ENCODE measurements around the gene SLC26A2. TPM values are rescaled to one million over a fixed set of nuclear protein-coding genes. Genes with fewer than 3 reads are reported as not detected.

The SLC26A2 gene
- total RNA-seq, 1 experiment from 2014 or later = 5.4 TPM

DNA sequence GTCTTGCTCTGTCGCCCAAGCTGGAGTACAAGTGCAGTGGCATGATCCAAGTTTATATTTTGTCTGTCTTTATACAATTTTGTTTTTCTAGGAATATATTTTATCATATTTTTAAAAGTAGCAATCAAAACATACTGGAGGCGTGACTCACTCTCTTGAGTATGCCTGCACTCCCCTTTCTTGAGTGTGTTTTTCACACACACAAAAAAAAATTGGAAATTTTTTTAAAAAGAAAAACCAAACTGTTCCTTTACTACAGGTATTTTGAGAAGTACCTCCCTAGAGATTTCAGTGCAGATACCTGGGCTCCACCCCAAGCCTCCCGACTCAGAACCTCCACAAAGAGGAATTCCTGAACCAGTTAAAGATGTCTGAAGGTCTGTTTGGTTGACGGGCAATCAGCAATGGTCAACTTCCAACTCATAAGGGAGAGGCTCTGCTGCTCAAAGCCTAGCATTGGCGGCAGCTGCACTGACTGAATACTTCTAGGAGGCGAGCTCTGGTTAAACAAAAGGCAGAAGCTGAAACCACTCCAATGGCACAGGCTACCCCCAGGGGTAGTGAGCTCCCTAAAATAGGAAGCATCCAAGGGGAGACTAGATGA, 43.4 kb upstream of the SLC26A2 start:
- no peak overlapping the region for H3K9ac ChIP-seq (ENCODE audit: low read length)
- no peaks in the 10 kb centered on the region for H3K27me3 ChIP-seq (ENCODE audit: low read length)
- H3K9me3 ChIP-seq (ENCODE audit: low read length) = no peaks in the 10 kb centered on the region
- no peak for DNase-seq
- no peak overlapping the region for H3K4me3 ChIP-seq (ENCODE audit: low read length)
- H2AFZ ChIP-seq (ENCODE audit: low read length) = no peak overlapping the region
- H3K4me2 ChIP-seq (ENCODE audit: low read depth, low read length, poor library complexity, severe bottlenecking) = no peak overlapping the region
- H3K79me2 ChIP-seq (ENCODE audit: low read length) = no peaks in the 10 kb centered on the region
- no peaks in the 10 kb centered on the region for H3K36me3 ChIP-seq (ENCODE audit: insufficient read depth, low read length)
- H3K27ac ChIP-seq (ENCODE audit: low read length) = no peak overlapping the region
- no peaks in the 10 kb centered on the region for H4K20me1 ChIP-seq (ENCODE audit: insufficient read depth, low read depth, low read length)
- no peaks in the 10 kb centered on the region for H3K9me2 ChIP-seq (replicated peaks; ENCODE audit: insufficient read depth, low read length)
- H3K4me1 ChIP-seq (ENCODE audit: low read length) = 0 out of 2 replicates have a peak, but pooled peaks cover 2% of the 10 kb centered on the region

DNA sequence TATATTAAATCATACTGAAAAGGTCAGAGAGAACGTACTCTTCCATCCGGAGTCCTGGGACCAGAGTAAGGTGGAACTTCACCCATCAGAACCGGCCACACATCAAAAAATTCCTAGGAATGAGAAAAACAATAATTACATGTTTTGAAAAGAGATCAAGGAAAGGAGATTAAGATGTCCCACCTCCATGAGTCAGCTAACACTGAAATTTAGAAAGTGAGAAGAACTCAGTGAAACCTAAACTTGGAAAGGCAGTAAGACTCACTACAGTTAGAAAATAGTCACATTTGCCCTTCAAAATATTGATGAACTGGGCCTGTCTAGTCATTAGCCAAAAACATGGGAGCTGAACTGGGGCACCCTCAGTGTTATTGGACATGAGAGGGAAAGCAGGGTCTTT, 39.0 kb upstream of the SLC26A2 start:
- no peak overlapping the region for H2AFZ ChIP-seq (ENCODE audit: low read length)
- no peaks in the 10 kb centered on the region for H3K36me3 ChIP-seq (ENCODE audit: insufficient read depth, low read length)
- H3K79me2 ChIP-seq (ENCODE audit: low read length) = no peaks in the 10 kb centered on the region
- no peak overlapping the region for H3K4me3 ChIP-seq (ENCODE audit: low read length)
- no peaks in the 10 kb centered on the region for H4K20me1 ChIP-seq (ENCODE audit: insufficient read depth, low read depth, low read length)
- H3K4me2 ChIP-seq (ENCODE audit: low read depth, low read length, poor library complexity, severe bottlenecking) = no peak overlapping the region
- DNase-seq = no peak
- H3K9me3 ChIP-seq (ENCODE audit: low read length) = no peaks in the 10 kb centered on the region
- no peaks in the 10 kb centered on the region for H3K4me1 ChIP-seq (ENCODE audit: low read length)
- H3K9me2 ChIP-seq (replicated peaks; ENCODE audit: insufficient read depth, low read length) = no peaks in the 10 kb centered on the region
- H3K9ac ChIP-seq (ENCODE audit: low read length) = no peak overlapping the region
- no peak overlapping the region for H3K27ac ChIP-seq (ENCODE audit: low read length)
- H3K27me3 ChIP-seq (ENCODE audit: low read length) = no peaks in the 10 kb centered on the region

DNA sequence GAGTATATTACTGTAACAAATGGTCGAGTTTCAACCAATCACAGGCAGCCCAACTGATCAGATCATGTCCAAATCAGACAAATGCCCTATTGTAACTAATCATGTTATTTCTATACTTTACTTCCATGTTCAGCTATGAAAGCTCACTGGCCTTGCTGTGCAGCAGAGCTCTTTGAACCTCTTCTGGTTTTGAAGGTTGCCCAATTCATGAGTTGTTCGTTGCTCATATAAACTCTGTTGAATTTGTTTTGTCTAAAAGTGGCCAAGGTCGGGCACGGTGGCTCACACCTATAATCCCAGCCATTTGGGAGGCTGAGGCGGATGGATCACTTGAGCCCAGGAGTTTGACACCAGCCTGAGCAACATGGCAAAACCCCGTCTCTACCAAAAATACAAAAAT, 37.6 kb upstream of the SLC26A2 start:
- Histone ChIP-seq H3K27ac (ENCODE audit: low read length) (no peak overlapping the region), H3K4me2 (ENCODE audit: low read depth, low read length, poor library complexity, severe bottlenecking) (no peak overlapping the region), H2AFZ (ENCODE audit: low read length) (no peak overlapping the region), H3K9me2 (replicated peaks; ENCODE audit: insufficient read depth, low read length) (no peaks in the 10 kb centered on the region), H3K9ac (ENCODE audit: low read length) (no peak overlapping the region), H3K4me3 (ENCODE audit: low read length) (no peak overlapping the region), H3K79me2 (ENCODE audit: low read length) (no peaks in the 10 kb centered on the region), H3K4me1 (ENCODE audit: low read length) (no peaks in the 10 kb centered on the region), H3K9me3 (ENCODE audit: low read length) (no peaks in the 10 kb centered on the region), H3K36me3 (ENCODE audit: insufficient read depth, low read length) (no peaks in the 10 kb centered on the region), H4K20me1 (ENCODE audit: insufficient read depth, low read depth, low read length) (no peaks in the 10 kb centered on the region), H3K27me3 (ENCODE audit: low read length) (no peaks in the 10 kb centered on the region)
- DNase-seq = no peak

DNA sequence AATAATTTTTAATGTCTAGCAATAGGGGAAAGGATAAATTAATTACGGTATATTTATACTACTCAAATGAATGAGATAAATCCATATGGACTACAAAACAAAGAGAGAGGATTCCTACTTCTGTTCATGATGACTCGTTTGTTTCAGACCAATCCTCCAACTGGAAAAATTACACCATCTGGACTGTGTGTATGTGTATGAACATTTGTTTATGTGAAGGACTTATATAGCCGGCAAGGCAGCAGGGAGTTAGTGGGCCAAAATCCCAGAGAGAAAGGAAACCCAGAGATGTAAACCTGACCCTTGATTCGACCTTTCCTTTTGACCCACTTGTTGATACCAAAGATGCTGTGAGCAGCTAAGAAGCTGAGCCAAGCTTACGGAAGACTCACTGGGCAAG, 36.1 kb upstream of the SLC26A2 start:
- Histone ChIP-seq H3K79me2 (ENCODE audit: low read length) (no peaks in the 10 kb centered on the region), H3K27ac (ENCODE audit: low read length) (no peak overlapping the region), H4K20me1 (ENCODE audit: insufficient read depth, low read depth, low read length) (no peaks in the 10 kb centered on the region), H3K27me3 (ENCODE audit: low read length) (no peaks in the 10 kb centered on the region), H3K9ac (ENCODE audit: low read length) (no peak overlapping the region), H3K9me2 (replicated peaks; ENCODE audit: insufficient read depth, low read length) (no peaks in the 10 kb centered on the region), H3K4me1 (ENCODE audit: low read length) (no peaks in the 10 kb centered on the region), H3K4me2 (ENCODE audit: low read depth, low read length, poor library complexity, severe bottlenecking) (no peak overlapping the region), H3K9me3 (ENCODE audit: low read length) (no peaks in the 10 kb centered on the region), H3K36me3 (ENCODE audit: insufficient read depth, low read length) (no peaks in the 10 kb centered on the region), H3K4me3 (ENCODE audit: low read length) (no peak overlapping the region), H2AFZ (ENCODE audit: low read length) (no peak overlapping the region)
- no peak for DNase-seq

DNA sequence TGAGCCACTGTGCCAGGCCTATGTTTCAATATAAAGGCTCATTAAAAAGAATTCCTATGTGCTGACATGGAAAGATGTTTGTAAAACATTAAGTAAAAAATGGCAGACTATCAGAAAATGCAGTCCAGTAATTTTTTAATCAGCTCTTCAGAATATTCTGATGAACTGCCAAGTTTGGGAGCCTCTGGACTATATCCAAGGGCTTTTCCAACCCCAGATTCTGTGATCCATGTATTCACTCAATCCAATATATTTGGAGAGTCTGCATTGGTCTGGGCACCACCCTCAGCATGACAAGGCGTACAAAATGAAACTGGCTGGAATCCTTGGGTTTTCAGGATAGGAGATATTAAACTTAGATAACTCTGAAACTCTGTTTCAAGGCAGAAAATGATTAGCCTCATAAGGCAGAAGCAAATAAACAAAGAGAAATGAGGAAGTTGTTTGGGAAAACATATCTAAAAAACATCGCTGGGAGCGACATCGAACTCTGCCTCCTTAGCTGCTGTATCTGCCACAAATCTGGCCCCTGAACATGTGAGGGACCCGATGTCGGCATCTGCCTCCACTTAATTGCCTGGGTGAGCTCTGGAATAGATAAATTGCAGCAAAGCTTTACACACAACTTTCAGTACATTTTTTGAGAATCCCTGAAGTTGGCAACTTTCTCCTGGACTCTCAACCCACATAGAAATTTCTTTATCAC, 30.4 kb upstream of the SLC26A2 start:
- H3K9ac ChIP-seq (ENCODE audit: low read length) = no peak overlapping the region
- no peaks in the 10 kb centered on the region for H3K4me1 ChIP-seq (ENCODE audit: low read length)
- no peaks in the 10 kb centered on the region for H4K20me1 ChIP-seq (ENCODE audit: insufficient read depth, low read depth, low read length)
- no peak overlapping the region for H3K27ac ChIP-seq (ENCODE audit: low read length)
- H3K9me3 ChIP-seq (ENCODE audit: low read length) = no peaks in the 10 kb centered on the region
- no peak overlapping the region for H2AFZ ChIP-seq (ENCODE audit: low read length)
- no peak for DNase-seq
- no peak overlapping the region for H3K4me3 ChIP-seq (ENCODE audit: low read length)
- no peak overlapping the region for H3K4me2 ChIP-seq (ENCODE audit: low read depth, low read length, poor library complexity, severe bottlenecking)
- H3K27me3 ChIP-seq (ENCODE audit: low read length) = no peaks in the 10 kb centered on the region
- H3K79me2 ChIP-seq (ENCODE audit: low read length) = no peaks in the 10 kb centered on the region
- no peaks in the 10 kb centered on the region for H3K9me2 ChIP-seq (replicated peaks; ENCODE audit: insufficient read depth, low read length)
- no peaks in the 10 kb centered on the region for H3K36me3 ChIP-seq (ENCODE audit: insufficient read depth, low read length)

DNA sequence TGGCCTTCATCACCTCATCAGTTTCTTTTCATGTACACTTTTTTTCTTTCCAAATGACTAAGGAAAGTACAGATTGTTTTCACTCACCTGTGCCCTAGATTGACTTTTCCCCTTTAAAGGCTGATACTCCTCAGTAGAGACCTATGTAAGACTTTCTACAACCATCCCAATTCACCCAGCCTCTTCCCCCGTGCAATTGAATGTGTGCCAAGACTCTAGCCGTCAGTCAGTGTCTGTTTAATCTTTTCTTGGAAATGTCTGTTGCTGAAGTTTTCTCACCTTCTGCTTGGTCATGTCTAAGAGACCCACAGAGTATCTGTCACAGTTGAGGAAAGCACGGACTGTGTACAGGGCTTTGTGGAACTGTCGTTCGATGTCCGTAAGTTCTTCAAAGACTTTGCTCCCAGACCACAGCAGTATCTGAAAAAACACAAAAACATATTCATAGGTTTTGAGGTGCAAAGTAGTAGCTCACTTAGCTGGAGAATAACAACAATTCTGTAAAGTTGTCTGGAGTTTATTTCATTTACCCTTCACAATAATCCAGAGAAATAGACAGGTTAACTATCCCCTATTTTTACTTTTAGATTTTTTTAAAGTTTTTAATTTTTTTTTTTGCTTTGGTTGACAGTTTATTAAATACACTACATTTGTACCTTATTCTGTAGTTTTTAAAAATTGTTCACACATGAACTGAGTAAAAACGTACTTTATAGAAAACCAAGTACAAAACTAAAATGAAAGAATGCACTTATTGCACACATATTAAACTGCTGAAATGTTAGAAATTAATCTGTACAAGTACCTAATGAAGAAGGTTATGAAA, 29.6 kb upstream of the SLC26A2 start:
- no peaks in the 10 kb centered on the region for H3K9me2 ChIP-seq (replicated peaks; ENCODE audit: insufficient read depth, low read length)
- H3K36me3 ChIP-seq (ENCODE audit: insufficient read depth, low read length) = no peaks in the 10 kb centered on the region
- H3K79me2 ChIP-seq (ENCODE audit: low read length) = no peaks in the 10 kb centered on the region
- no peaks in the 10 kb centered on the region for H3K27me3 ChIP-seq (ENCODE audit: low read length)
- H2AFZ ChIP-seq (ENCODE audit: low read length) = no peak overlapping the region
- no peak overlapping the region for H3K9ac ChIP-seq (ENCODE audit: low read length)
- no peaks in the 10 kb centered on the region for H3K4me1 ChIP-seq (ENCODE audit: low read length)
- H3K27ac ChIP-seq (ENCODE audit: low read length) = no peak overlapping the region
- no peaks in the 10 kb centered on the region for H3K9me3 ChIP-seq (ENCODE audit: low read length)
- no peak overlapping the region for H3K4me3 ChIP-seq (ENCODE audit: low read length)
- DNase-seq = no peak
- no peaks in the 10 kb centered on the region for H4K20me1 ChIP-seq (ENCODE audit: insufficient read depth, low read depth, low read length)
- H3K4me2 ChIP-seq (ENCODE audit: low read depth, low read length, poor library complexity, severe bottlenecking) = no peak overlapping the region

DNA sequence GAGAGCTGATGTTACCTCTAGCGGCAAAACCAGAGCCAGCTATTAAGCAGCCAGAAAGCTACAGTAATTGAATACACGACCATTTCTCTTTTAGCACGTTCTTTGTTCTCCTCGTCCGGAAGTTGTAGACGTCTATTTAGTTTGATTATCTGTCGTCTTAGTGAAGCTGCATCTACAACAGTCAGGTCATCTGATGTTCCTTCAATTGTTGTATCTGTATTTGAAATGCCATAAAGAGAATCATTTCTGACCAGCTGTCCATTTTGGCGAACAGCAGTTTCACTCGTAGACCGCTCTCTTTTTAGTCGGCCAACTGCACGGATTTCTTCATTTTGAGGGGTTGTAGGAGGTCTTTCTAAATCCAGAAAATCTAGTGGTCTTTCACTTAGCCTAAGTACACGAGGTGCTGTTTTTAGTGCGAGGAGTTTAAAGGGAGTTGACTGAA, 28.5 kb upstream of the SLC26A2 start:
- H3K4me1 ChIP-seq (ENCODE audit: low read length) = no peaks in the 10 kb centered on the region
- H3K4me2 ChIP-seq (ENCODE audit: low read depth, low read length, poor library complexity, severe bottlenecking) = no peak overlapping the region
- no peaks in the 10 kb centered on the region for H3K9me2 ChIP-seq (replicated peaks; ENCODE audit: insufficient read depth, low read length)
- no peaks in the 10 kb centered on the region for H4K20me1 ChIP-seq (ENCODE audit: insufficient read depth, low read depth, low read length)
- no peaks in the 10 kb centered on the region for H3K79me2 ChIP-seq (ENCODE audit: low read length)
- no peaks in the 10 kb centered on the region for H3K36me3 ChIP-seq (ENCODE audit: insufficient read depth, low read length)
- no peaks in the 10 kb centered on the region for H3K27me3 ChIP-seq (ENCODE audit: low read length)
- H3K9me3 ChIP-seq (ENCODE audit: low read length) = no peaks in the 10 kb centered on the region
- no peak overlapping the region for H3K27ac ChIP-seq (ENCODE audit: low read length)
- no peak overlapping the region for H3K4me3 ChIP-seq (ENCODE audit: low read length)
- no peak overlapping the region for H3K9ac ChIP-seq (ENCODE audit: low read length)
- no peak overlapping the region for H2AFZ ChIP-seq (ENCODE audit: low read length)
- no peak for DNase-seq

Data from Karpas-422 (cell line).